GM18519 (cell line): ENCODE data around the gene TLX1.

Experiments
- ATAC-seq: cut with Tn5 transposase; IDR thresholded peaks from one replicate; pipeline ENCODE4 v1.9.1; 2021; ENCODE audit warnings: mild to moderate bottlenecking, moderate library complexity; ENCODE audit not compliant: unreplicated experiment, low FRiP score

Gene TLX1

DNA sequence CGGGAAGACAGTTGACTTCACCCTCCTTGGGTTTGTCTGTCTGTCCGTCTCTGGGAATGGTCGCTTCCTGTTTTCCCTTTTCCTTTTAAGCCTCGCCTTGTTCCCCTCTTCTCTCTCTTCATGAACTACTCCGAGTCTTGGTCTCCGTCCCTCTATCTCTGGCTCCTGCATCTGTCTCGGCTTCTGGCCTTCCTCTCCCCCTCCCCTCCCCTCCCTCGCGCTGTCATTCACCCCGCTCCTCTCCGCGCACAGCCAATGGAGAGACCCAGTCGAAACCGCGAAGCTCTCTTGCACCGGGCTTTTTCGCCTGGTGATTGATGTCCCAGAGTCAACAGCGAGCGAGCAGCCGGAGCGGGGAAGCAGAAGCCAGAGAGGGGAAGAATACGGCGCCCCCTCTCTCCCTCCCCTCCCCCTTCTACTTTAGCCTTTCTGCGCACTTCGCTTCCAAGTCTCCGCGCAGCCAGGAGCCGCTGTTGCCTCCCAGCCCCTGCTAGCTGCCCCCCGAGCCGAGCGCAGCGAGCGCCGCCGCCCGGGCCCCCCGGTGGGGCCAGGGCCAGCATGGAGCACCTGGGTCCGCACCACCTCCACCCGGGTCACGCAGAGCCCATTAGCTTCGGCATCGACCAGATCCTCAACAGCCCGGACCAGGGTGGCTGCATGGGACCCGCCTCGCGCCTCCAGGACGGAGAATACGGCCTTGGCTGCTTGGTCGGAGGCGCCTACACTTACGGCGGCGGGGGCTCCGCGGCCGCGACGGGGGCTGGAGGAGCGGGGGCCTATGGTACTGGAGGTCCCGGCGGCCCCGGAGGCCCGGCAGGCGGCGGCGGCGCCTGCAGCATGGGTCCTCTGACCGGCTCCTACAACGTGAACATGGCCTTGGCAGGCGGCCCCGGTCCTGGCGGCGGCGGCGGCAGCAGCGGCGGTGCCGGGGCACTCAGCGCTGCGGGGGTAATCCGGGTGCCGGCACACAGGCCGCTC, at the start of gene TLX1:
Gene TLX1, plus strand, starts transcription at position 317 of the 978 bp plus-strand sequence. Its CDS starts 242 bp downstream, at position 559.
- no peak for ATAC-seq

DNA sequence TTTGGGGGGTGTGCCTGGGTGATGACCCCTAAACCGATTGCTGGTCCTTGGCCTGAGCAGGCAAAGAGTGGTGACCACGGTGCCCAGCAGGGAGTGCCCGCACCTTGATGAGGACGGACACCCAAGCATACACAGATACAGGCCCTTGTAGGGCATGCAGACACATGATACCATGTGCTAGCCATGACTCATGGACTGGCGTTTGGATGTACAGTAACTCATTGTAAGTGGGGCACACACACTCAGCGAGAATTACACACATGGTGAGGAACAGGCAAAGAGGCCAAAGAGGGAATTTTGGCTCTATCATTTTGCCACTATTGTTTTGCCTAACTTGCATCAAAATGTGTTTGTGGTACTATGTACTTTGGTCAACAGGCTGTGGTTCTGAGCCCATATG, 45.3 kb upstream of the TLX1 start:
- no peak for ATAC-seq

DNA sequence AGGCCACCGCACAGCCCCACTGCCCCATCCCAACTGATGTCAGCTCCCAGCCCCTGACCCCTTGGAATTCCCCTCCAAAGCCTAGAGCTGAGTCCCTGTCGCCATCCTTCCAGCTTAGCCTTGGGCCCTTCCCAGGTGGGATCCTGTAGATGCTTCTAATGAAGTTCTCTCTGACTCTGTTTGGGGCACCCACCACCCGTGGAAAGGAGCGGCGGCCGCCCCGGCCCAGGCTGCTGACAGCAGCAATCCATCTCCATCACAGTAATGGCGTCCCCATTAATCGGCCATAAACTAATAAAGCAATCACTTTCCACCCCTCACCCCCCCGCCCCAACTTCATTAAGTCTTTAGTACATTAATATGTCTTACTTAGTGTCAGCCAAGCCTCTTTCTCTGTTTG, 43.7 kb upstream of the TLX1 start:
- no peak for ATAC-seq

DNA sequence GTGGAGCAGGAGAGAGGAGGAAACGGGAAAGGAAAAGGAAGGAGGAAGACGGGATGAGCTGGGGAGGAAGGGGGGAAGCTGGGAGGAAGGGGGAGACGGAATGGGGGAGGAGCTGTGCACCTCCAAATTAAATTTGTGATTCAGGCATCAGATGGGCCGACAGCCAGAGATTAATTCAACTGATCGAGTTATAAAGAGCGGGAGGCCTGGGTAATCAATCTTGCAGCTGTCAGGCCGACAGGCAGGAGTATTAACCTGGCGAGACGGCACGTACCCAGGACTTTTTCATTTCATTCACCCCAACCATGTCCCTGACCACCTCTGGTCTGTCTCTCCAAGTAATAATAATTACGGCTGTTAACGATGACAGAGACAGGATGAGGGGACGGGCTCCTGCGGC, 43.1 kb upstream of the TLX1 start:
- ATAC-seq, result no peak

DNA sequence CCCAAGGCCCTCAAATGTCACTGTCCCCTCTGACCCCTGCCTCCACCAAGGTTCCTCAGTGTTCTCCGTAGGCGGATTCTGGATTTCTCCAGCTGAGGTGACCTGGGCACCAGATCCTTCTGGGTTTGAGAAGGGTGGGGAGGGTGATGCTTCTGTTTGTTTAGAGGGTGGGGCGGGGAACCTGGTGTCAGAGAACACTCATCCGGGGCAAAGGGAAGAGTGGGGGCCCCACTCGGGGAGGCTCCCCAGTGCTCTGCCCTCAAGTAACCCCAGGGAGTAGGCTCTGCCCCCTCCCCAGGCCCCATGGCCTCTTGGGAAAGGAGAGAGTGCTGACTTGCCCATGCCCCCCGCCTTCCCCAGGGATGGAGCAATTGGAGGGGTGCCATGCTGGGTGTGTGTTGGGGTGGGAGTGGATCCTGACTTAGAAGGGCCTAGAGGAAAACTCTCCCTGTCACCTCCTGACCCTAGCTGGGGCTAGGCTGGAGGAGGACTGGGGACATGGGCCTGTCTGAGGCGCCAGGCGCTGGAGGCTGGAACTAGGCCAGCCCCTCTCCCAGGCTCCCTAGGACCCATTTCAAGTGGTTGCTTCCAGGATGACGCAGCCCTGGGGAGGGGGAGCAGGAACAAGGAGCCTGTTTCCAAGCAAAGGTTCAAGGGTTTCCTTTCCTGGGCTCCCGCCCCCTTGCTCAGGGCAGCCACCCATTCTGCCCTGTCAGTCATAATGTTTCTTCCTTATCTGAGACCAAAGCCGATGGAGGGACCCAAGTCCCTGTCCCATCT, 41.4 kb upstream of the TLX1 start:
- no peak for ATAC-seq

DNA sequence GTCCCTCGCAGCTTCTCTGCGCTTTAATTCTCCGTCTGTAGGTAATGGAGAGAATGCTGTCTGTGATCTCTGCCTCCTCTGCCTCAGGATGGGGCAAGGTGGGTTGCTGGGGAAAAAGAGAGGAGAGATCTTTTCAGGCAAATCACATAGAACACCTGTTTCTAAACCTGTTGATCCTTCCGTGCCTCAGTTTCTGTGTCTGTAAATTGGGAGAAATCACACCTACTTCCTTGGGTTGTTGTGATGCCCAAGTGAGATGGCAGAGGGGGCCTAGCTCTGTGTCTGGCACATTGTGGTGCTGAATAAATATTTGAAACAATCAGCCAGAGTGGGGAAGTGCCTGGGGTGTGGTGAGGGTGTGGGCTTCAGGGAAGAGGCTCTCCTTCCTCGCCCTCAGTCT, 40.5 kb upstream of the TLX1 start:
- no peak for ATAC-seq

GRCh38 chr10:101091546-101092290, 39.4 kb upstream of the TLX1 start:
- ATAC-seq, result no peak

- no peak for ATAC-seq
Observed at GRCh38 chr10:101092881-101093354, 38.2 kb upstream of the TLX1 start.

DNA sequence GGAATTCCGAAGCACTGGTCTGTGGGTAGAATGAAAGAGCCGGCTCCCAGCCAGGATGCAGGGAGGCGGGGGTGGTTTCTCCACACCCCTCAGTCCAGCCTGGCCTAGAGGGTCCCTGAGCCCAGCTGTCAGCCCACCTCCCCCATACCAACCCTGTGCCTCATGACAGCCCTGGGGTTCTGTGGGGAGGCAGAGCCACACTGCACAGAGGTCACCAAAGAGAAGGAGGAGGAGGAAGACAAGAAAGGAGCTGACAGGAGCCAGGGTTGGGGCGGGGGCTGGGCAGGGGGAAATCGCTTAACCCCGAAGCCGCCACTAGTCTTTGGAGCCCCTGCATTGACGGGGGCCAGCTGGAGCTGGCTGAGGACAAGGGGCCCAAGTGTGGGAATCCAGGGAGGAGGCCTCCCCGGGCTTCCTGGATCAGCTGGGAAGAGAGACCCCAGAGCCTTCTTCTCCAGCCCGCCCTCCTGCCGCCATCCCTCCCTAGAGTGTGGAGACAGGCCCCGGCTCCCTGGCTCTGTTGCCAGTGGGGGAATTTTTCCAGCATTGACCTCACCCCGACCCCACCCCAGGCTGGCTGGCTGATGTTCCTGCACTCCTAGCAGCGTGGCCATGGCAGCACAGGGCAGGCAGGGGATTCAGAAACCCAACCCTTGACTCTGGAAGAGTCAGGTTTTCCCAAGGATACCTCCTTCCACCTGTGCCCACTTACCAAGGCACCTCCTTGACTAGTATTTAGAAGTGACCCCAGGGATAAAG, 36.8 kb upstream of the TLX1 start:
- ATAC-seq, result no peak

DNA sequence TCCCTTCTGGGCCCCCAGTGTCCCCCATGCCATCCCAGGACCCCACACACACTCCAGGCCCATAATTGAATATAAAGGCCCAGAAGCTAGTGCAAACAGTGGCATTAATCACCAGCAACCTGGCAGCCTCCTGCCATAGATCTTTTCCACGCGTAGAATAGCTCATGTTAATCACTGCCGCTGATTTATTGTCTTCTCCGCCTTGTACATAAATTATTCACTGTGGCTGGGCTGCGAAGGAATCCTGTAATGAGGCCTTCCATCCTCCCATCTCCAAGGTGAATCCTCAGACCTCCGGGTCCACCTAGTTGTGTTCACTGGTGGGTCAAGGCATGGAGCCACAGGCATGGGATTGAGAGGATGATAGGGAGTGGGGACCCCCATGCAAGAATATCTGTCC, 36.1 kb upstream of the TLX1 start:
- no peak for ATAC-seq

DNA sequence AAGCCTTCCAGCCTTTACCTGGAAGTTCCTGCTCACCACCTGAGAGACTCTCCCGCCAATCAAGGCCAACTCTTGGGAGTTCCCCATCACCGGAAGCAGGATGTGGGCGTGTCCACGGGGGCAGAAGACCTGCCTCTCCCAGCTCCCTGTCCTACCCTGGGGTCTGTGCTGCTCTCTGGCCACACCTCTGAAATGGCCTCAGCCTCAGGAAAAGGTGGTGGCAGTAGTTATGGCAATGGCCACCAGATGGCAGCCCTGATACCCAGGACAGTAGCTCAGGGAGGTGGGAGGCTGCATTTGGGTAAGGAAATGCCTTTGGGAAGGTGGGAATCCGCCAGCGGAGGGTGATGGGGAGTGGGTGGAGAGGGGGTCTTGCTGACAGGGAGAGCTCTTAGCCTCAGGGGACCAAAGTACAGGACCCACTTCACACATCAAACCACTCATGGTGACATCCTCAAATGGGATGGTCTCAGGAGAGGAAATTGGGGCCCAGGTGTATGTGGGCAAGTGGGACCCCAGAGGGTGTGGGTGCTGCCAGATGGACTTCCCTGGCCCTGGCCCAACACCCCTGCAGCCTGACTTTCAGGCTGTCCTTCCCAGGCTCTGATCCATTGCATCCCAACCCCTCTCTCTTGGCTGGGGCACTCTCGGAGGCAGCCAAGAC, 35.4 kb upstream of the TLX1 start:
- no peak for ATAC-seq

- no peak for ATAC-seq
Observed at GRCh38 chr10:101096378-101096777, 34.7 kb upstream of the TLX1 start.

DNA sequence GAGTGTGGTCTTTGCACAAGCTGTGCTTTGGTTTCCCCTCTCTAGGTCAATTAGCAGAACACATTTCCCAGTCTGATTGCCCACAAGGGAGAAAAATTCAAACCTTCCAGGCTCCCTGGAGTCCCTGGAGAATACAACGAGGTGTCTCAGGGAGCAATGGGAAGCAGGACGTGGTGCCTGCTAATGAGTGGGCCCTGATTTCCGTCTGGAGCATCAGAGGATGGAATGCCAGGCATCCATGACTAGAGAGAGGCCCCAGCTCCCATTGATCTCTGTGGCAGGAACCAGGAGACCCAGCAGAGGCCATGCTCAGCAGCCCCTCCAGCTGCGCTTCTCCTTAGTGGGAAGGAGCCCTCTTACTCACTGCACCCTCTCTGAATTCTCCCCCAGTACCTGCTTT, 33.2 kb upstream of the TLX1 start:
- ATAC-seq, result no peak

DNA sequence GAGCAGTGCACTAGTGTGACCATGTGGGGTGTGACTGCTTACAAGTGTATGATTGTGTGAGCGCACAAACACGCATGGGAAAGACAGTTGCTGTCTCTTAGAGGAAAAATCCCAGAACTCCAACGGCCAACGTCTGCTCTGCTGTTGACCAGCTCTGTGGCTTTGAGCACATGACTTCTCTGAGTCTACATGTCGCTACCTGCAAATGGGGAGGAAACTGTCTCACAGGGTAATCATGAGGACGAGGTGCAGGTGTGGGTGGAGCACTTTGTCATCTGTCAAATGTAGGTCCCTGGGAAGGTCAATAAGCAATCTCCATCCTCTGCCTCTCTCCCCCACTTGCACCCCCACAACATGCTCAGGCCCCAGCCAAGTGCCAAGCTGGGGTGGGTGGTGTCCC, 31.2 kb upstream of the TLX1 start:
- ATAC-seq, result no peak

DNA sequence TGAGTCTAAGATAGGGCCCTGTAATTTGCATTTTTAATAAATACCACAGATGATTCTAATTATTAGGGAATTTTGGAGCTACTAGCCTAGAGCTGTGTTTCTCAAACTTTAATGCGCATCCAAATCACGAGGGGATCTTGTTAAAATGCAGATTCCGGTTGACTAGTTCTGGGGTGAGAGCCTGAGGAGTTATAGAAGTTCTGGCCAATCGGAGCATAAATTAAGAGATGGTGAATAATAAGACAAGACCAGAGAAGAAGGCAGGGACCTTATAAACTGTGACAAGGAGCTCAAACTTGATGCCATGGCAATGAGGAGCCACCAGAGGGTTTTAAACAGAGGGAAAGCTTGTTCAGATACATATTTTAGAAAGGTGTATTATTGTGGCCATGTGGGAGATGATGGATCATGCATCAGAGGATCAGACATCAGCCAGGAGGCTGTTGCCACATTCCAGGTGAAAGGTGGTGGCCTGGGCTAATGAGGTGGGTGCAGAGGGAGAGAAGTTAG, 29.7 kb upstream of the TLX1 start:
- no peak for ATAC-seq

GRCh38 chr10:101103430-101103829, 27.7 kb upstream of the TLX1 start:
- ATAC-seq, result no peak

DNA sequence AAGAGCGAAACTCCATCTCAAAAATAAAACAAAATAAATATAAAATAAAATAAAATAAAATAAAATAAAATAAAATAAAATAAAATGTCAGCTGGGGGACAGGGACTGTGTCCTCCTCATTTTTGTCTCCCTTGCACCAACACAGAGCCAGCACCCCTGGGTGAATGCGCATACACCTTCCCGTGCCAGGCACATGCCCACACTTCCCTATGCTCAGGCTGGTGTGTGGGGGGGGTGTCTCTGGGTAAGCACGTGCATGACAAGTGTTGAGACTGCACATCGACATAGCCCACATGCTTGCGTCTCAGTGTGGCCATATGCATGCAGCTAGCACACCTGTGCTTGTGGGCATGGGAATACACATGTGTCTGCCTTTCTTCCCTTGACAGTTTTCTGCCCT, 24.7 kb upstream of the TLX1 start:
- ATAC-seq, result no peak

- no peak for ATAC-seq
Observed at GRCh38 chr10:101107771-101108170, 23.3 kb upstream of the TLX1 start.

DNA sequence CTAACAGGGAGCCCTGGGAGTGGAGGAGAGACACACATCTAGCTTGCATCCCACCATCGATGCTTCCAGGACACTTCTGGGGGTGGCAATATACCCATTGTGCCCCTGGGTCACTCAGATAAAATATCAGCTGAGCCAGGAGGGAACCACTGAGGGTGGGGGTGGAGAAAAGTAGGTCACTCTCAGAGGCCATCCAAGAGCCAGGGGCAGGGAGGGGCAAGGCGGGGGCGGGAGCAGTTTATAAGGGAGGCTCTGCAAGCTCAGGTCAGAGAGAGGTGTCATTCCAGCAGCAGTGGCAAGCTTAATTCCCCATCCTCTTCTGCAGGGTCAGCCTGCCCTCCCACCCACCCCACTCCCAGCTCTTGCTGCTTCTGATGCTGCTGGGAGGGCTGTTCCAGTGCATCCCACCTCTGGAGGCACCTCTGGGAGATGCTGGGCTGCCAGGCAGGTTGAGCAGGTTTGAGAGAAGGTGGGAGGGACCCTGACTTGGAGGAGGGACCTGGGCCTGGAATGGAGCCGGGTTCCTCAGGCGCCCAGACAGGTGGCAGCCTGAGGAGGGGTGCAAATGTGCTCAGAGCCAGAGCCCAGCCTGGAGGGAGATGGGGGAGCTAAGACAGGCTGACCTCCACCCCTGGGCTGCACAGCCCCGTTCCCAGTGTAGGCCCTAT, 20.1 kb upstream of the TLX1 start:
- no peak for ATAC-seq
